HepG2 (cell line): ENCODE data around the gene MPI. TPM values are rescaled to one million over a fixed set of nuclear protein-coding genes. Genes with fewer than 3 reads are reported as not detected.

Experiments
- ATF5 ChIP-seq: sonication (generic); formaldehyde crosslinking; IDR thresholded peaks from 2 replicates; pipeline ENCODE4 v1.4.0; 2020; ENCODE audit warnings: mild to moderate bottlenecking, low read depth, missing genetic modification reagents
- ATM ChIP-seq: fragments of 450-650 bp; IDR thresholded peaks from 2 replicates; pipeline ENCODE4 v1.7.1; 2017; ENCODE audit warnings: mild to moderate bottlenecking, borderline replicate concordance
- BRD4 ChIP-seq: sonication (generic); formaldehyde crosslinking; IDR thresholded peaks from 2 replicates; pipeline ENCODE4 v1.4.0; 2020; ENCODE audit warnings: missing genetic modification reagents
- DRAP1 ChIP-seq: IDR thresholded peaks from 2 replicates; pipeline ENCODE4 v1.6.1; 2016; ENCODE audit warnings: missing genetic modification reagents, missing compliant biosample characterization
- E2F5 ChIP-seq: sonication (generic); formaldehyde crosslinking; conservative IDR thresholded peaks from 2 replicates; pipeline ENCODE4 v1.4.0; 2020; ENCODE audit warnings: missing genetic modification reagents
- MAX ChIP-seq: IDR thresholded peaks from 2 replicates; pipeline ENCODE4 v1.6.1; 2012; ENCODE audit warnings: inconsistent platforms
- MIXL1 ChIP-seq: IDR thresholded peaks from 2 replicates; pipeline ENCODE4 v1.6.1; 2016
- NFE2L1 ChIP-seq: sonication (generic); formaldehyde crosslinking; IDR thresholded peaks from 2 replicates; pipeline ENCODE4 v1.4.0; 2020; ENCODE audit warnings: missing genetic modification reagents, mild to moderate bottlenecking, borderline replicate concordance
- PCBP2 ChIP-seq: fragments of 200-400 bp; formaldehyde crosslinking; optimal IDR thresholded peaks from 2 replicates; pipeline ENCODE3; 2018; ENCODE audit warnings: low read length, low read depth; ENCODE audit not compliant: poor library complexity, severe bottlenecking
- PHF8 ChIP-seq: sonication (generic); formaldehyde crosslinking; IDR thresholded peaks from 2 replicates; pipeline ENCODE4 v1.5.0; 2020; ENCODE audit warnings: missing genetic modification reagents
- RFX1 ChIP-seq: fragments of 450-650 bp; IDR thresholded peaks from 2 replicates; pipeline ENCODE4 v1.6.1; 2017
- SALL2 ChIP-seq: sonication (generic); formaldehyde crosslinking; IDR thresholded peaks from 2 replicates; pipeline ENCODE4 v1.8.1; 2023; ENCODE audit warnings: mild to moderate bottlenecking, missing genetic modification reagents, inconsistent platforms
- TBP ChIP-seq: sonication (generic); formaldehyde crosslinking; IDR thresholded peaks from 2 replicates; pipeline ENCODE4 v1.5.0; 2020; ENCODE audit warnings: missing genetic modification reagents
- TBX2 ChIP-seq: sonication (generic); formaldehyde crosslinking; IDR thresholded peaks from 2 replicates; pipeline ENCODE4 v1.5.0; 2020; ENCODE audit warnings: missing genetic modification reagents, mild to moderate bottlenecking, borderline replicate concordance
- TEAD3 ChIP-seq: optimal IDR thresholded peaks from 2 replicates; pipeline ENCODE3; 2016; ENCODE audit warnings: borderline replicate concordance
- TOE1 ChIP-seq: sonication (generic); formaldehyde crosslinking; IDR thresholded peaks from 2 replicates; pipeline ENCODE4 v1.4.0; 2020; ENCODE audit warnings: mild to moderate bottlenecking, missing genetic modification reagents
- ZBTB26 ChIP-seq: IDR thresholded peaks from 2 replicates; pipeline ENCODE4 v1.6.1; 2016; ENCODE audit warnings: missing compliant biosample characterization, missing genetic modification reagents, borderline replicate concordance
- ZFP36L2 ChIP-seq: sonication (generic); formaldehyde crosslinking; IDR thresholded peaks from 2 replicates; pipeline ENCODE4 v1.4.0; 2020; ENCODE audit warnings: missing genetic modification reagents
- ZMAT5 ChIP-seq: sonication (generic); formaldehyde crosslinking; IDR thresholded peaks from 2 replicates; pipeline ENCODE4 v1.5.0; 2020; ENCODE audit warnings: mild to moderate bottlenecking, low read depth, missing genetic modification reagents, borderline replicate concordance
- ZNF326 ChIP-seq: sonication (generic); formaldehyde crosslinking; IDR thresholded peaks from 2 replicates; pipeline ENCODE4 v1.4.0; 2020; ENCODE audit warnings: missing genetic modification reagents, borderline replicate concordance
- ZNF354B ChIP-seq: sonication (generic); formaldehyde crosslinking; IDR thresholded peaks from 2 replicates; pipeline ENCODE4 v1.8.0; 2022; ENCODE audit warnings: mild to moderate bottlenecking, missing genetic modification reagents
- ZNF616 ChIP-seq: sonication (generic); formaldehyde crosslinking; IDR thresholded peaks from 2 replicates; pipeline ENCODE4 v1.5.0; 2020; ENCODE audit warnings: low read depth, mild to moderate bottlenecking, missing genetic modification reagents
- ZNF629 ChIP-seq: sonication (generic); formaldehyde crosslinking; conservative IDR thresholded peaks from 2 replicates; pipeline ENCODE4 v1.5.0; 2020; ENCODE audit warnings: missing genetic modification reagents
- ZNF784 ChIP-seq: sonication (generic); formaldehyde crosslinking; IDR thresholded peaks from 2 replicates; pipeline ENCODE4 v1.5.1; 2020; ENCODE audit warnings: missing genetic modification reagents, mild to moderate bottlenecking, borderline replicate concordance
- polyA plus RNA-seq, 8 experiments: library from polyadenylated mRNA; depleted of rRNA in 3 of 8; stranded (reverse) in 7 of 8; unstranded in 1 of 8; fragments of >200 nt; fragmentation: Illumina TruSeq in 4 of 8; extraction: Trizol in 4 of 8; gene quantifications; 2 replicates each; pipeline versions ENCODE4 v1.2.1 to v1.2.3, GENCODE V29; 2011 to 2016; ENCODE audit warnings: low read depth in 4 of 8, missing spikeins in 1 of 8, mixed read lengths in 1 of 8; ENCODE audit not compliant: insufficient read depth in 1 of 8
- total RNA-seq, 5 experiments: library from RNA; depleted of rRNA; stranded (reverse); fragments of >200 nt; fragmentation: Illumina TruSeq; extraction: Trizol; gene quantifications; 2 replicates each; pipeline ENCODE4 v1.2.3, GENCODE V29; 2016; ENCODE audit warnings: low read depth in 1 of 5

Gene MPI
- total and polyA plus RNA-seq, 2 of the 13 experiments (the other 11 are each of a cell fraction or from before 2014, with no cell fraction given): 36.9 to 63.5 TPM

- TF ChIP-seq DRAP1 (CRISPR knock-in tag): peak; percentile 27; the same call in 1 of the 2 replicates
- TF ChIP-seq BRD4: no peak
- no peak for TF ChIP-seq ZNF784 (CRISPR knock-in tag)
- TF ChIP-seq ZNF629: no peak
- peak; percentile 37; the same call in 1 of the 2 replicates for TF ChIP-seq MAX
- TF ChIP-seq ATF5 (CRISPR knock-in tag): no peak
- TF ChIP-seq ZMAT5 (CRISPR knock-in tag): no peak
- no peak for TF ChIP-seq SALL2 (CRISPR knock-in tag)
- no peak for TF ChIP-seq TOE1 (CRISPR knock-in tag)
- TF ChIP-seq ATM: no peak
- TF ChIP-seq TBX2 (CRISPR knock-in tag): peak; percentile 40; the same call in 1 of the 2 replicates
- TF ChIP-seq MIXL1 (CRISPR knock-in tag): no peak
- TF ChIP-seq ZNF616 (CRISPR knock-in tag): no peak
- 0 out of 2 replicates have a peak, but pooled peaks have one; percentile 31 for TF ChIP-seq ZBTB26 (CRISPR knock-in tag)
- TF ChIP-seq PCBP2: no peak
- TF ChIP-seq RFX1: no peak
- no peak for TF ChIP-seq E2F5 (CRISPR knock-in tag)
- no peak for TF ChIP-seq NFE2L1 (CRISPR knock-in tag)
- no peak for TF ChIP-seq TEAD3 (CRISPR knock-in tag)
- TF ChIP-seq ZNF326 (CRISPR knock-in tag): no peak
- TF ChIP-seq ZFP36L2 (CRISPR knock-in tag): 0 out of 2 replicates have a peak, but pooled peaks have one; percentile 57
- no peak for TF ChIP-seq ZNF354B (CRISPR knock-in tag)
- peak; percentile 98 for TF ChIP-seq PHF8 (CRISPR knock-in tag)
- peak; percentile 75; the same call in 1 of the 2 replicates for TF ChIP-seq TBP
These were observed 16.6 kb upstream of the MPI start, which contains the start of gene SCAMP2 (continued) for GRCh38 chr15:74873036-74873755.
